Head of caudate nucleus (tissue), 42 donors: ENCODE data around the gene TPCN2.

Experiments
- DNase-seq, 42 donors: peaks; one replicate each; pipeline versions ENCODE4 v3.0.0 to v3.0.0-alpha.2; 2020 to 2021; ENCODE audit warnings: mixed read lengths in 7 of 42
- intact Hi-C: fragments of 100-400 bp; cut with DNase I; formaldehyde crosslinking; loops from one replicate; pipeline ENCODE4 v1.15.0; 2022

TPCN2 gene

DNA sequence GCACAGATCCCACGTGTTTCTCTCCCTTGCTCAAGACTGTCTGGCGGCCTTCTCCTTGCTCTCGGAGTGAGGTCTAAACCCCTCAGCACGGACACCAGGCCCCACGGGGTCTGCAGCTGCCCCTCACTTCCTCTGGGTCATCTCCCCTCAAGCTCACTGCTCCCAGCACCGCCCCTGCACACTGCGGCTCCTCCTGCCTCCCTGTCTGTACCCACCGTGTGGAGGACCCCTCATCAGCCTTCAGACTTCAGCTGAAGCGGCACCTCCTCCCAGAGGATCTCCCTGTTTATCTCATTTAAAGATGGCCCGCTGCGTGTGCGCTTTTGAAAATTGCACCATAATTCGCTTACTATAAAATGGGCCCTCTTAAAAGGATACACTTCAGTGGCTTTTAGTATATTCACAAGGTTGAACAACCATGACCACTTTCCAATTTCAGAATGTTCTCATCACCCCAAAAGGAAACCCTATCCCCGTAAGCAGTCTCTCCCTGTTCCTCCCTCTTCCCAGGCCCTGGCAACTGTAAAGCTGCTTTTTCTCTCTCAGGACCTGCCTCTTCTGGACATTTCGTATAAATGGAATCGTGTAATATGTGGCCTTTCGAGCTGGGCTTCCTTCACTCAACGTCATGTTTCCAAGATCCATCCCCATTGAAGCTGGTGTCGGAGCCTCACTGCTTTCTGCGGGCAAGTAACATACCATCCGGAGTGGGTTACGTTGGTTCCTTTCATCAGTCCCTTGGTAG, 14.4 kb upstream of the TPCN2 start:
- DNase-seq = no peak

DNA sequence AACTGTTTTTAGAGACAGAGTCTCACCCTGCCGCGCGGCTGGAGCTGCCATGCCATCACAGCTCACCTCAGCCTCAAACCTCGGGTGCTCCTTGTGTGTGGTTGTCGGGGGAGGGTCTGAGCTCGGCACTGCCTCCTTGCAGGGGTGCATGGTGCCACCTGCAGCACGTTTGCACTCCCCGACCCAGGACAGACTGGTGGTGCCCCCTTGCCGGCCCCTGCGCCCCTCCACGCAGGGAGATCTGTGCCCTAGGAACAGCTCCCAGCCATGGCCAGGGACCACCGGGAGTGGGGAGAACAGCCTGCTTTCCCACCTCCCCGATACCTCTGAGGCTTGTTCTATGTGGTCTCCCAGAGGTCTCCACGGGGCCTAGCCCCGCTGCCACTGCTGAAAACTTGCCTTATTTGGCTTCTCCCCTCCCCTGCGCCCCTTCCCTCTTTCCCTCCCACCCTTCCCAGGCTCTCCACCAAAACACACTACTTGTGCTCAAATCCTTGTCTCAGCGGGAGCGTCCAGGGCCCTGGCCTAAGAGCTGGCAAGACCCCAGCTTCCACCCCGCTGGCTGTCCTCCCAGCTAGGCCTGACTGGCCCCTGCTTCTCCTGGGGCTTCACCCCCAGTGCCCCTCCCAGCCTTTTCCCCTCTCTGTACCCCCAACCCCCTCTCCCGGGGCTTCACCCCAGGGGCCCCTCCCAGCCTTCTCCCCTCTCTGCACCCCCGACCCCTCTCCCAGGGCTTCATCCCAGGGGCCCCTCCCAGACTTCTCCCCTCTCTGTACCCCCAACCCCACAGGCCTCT, 13.4 kb upstream of the TPCN2 start:
- intact Hi-C loops = no loop called here
- DNase-seq = peak in 1 of 42 donors; percentile 25

More for the DNA sequence above, 14.4 kb upstream of the TPCN2 start:
- intact Hi-C loops = no loop called here

DNA sequence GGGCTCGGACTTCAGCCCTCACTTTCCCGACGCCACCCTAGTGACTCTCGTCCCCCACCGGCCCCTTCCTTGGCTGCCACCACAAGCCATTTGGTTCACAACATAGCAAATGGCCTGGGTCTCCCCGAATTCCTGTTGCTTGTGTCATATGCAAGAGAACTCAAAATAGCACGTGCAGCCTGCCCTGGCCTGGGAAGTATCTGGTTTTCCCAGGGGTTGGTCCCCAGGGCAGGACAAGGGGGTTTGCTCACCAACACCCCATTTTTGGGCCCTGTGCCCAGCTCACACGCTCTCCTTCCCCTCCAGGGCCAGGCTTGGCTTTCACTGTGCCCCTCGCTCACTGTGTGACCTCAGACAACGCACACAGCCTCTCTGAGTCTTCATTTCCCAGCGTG, 12.8 kb upstream of the TPCN2 start:
- intact Hi-C loops = no loop called here
- DNase-seq = no peak

DNA sequence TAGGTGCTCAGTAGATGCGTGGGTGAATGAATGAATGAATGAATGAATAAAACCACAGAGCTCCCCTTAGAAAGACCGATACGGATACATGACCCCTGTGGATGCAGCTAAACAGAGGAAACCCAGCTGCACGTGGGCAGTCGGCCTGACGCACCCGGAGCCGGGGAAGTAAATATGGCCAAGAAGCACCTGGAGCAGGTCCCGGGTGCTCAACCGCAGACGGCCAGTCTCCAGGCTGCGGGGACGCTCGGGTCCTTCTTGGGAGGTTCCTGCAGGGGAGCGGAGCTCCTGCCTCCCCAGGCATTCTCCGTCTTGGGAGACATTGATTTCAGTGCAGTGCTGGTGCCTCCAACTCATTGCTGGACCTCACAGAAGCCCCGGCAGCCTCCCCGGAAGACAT, 11.7 kb upstream of the TPCN2 start:
- no peak for DNase-seq
- intact Hi-C loops = no loop called here

DNA sequence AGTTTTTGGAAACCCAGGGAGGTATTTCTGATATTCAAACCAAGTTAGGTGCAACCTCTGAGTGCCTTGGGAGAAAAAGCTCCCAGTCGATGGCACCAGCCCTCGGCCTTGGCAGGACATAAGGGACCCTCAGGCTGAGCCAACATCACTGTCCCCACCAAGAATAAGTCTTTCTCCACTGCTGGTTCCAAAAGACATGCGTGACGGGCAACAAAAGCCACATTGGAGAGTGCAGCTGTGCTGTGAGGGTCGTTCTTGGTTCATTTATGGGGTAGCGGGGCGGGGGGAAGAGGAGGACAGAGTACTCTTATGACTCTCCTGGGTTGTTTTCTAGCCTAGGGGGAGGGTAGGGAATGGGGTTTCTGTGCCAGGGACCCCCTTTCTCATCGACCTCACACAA, 11.2 kb upstream of the TPCN2 start:
- DNase-seq = no peak
- intact Hi-C loops = no loop called here

DNA sequence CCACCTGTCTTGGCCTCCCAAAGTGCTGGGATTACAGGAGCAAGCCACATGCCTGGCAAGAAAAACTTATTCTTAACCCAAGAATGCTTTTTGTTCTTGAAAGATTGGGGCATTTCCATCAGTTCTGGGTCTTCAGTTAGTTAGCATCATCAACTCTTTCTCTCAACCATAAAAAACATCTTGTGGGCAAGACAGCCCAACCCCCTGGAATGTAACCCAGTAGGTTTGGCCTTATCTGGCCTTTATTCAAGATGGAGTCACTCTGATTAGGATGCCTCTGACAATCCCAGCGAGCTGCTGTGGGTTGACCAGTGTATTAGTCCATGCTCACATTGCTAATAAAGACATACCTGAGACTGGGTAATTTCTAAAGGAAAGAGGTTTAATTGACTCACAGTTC, 9.2 kb upstream of the TPCN2 start:
- no peak for DNase-seq
- intact Hi-C loops = no loop called here

DNA sequence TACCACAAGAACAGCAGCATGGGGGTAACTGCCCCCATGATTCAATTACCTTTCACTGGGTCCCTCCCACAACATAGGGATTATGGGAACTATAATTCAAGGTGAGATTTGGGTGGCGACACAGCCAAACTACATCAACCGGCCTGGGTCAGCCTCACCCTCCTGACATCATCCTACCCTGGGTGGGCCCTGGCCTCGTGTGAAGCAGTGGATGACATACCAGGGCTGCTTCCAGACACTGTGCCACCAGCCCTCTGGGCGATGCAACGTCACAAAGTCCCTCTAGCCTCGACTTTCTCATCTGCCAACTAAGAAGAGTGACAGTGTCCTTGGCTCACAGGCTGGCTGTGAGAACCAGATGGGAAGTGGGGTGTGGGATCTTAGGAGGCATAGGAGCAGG, 8.7 kb upstream of the TPCN2 start:
- intact Hi-C loops = no loop called here
- DNase-seq = no peak

DNA sequence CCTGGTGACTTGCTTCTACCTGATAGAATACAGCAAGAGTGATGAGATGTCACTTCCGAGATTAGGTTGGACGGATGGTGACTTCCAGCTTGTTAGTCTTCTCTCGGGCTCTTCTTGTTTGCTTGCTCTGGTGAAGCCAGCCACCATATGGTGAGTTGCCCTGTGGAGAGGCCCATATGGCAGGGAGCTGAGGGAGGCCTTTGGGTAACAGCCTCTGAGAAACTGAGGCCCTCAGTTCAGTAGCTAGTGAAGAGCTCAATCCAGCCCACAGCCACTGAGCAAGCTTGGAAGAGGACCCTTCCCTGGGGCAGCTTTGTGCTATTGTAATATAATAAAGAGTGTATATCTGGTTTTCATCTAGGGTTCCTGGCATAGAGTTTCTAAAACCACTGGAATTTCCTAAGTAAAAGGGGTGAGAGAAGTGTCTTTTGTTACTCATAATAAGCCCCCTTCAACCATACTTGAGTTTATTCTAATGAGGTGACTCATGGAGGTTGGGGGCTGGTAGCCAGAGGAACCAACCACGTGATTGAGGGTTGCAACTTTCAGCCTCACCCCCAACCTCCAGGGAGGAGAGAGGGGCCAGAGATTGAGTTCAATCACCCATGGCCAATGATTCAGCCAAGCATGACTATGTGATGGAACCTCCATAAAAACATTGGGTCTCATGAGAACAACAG, 8.0 kb upstream of the TPCN2 start:
- DNase-seq = no peak
- intact Hi-C loops = no loop called here

DNA sequence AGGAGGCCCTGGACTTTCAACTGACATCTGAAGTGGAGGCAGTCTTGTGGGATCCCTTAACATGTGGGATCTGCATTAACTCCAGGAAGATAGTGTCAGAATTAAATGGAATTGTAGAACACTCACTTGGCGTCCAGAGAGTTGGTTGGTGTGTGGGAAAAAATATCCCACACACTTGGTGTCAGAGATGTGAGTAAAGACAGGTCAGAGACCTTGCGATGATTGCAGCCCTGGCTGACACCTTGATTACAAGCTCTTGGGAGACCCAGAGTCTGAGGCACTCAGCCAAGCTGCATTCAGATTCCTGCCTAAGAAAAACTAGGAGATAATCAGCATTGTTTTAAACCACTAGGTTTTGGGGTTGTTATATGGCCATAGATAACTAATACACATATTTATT, 7.2 kb upstream of the TPCN2 start:
- no peak for DNase-seq
- intact Hi-C loops = no loop called here

DNA sequence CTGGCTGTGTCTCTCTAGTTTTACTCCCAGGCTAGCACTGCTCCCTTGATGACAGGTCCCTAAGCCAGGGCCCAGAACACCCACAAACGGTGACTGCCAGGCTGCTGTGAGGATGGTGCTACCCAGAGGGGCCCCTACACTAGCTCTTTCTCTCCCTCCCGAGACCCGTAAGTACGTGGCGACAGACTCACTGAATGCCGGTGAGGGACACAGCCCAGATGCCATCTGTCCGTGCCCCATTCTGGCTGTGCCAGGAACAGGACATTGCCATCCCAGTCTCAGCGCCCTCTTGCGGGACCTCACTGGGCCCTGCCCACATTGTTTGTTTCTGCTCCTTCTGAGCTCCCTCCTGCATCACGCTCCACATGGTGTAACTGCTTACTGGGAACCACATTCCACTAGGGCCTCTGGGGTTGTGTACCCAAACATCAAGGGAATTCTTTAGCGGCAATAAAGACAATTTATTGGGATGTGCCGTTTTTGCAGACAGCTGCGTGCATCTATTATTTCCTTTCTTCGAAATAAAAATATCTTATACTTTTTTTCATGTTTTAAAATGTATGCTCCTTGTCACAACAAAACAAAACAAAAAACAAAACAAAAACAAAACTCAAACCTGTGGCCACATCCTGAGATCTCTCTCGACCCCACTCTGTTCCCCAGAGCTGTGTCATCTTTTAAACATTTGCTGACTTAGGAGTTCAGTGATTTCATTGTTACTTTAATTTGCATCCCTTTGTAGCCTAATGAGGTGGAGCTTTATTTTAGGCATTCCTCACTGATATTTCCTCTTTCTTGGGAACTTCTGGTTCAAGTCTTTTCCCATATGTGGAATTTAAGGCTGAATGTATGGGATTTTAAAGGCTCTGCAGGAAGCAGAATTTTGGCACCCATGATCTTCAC, 4.4 kb upstream of the TPCN2 start:
- peak in 41 of 42 donors; percentile 54 to 89 (median 78) for DNase-seq
- intact Hi-C loops = no loop called here

DNA sequence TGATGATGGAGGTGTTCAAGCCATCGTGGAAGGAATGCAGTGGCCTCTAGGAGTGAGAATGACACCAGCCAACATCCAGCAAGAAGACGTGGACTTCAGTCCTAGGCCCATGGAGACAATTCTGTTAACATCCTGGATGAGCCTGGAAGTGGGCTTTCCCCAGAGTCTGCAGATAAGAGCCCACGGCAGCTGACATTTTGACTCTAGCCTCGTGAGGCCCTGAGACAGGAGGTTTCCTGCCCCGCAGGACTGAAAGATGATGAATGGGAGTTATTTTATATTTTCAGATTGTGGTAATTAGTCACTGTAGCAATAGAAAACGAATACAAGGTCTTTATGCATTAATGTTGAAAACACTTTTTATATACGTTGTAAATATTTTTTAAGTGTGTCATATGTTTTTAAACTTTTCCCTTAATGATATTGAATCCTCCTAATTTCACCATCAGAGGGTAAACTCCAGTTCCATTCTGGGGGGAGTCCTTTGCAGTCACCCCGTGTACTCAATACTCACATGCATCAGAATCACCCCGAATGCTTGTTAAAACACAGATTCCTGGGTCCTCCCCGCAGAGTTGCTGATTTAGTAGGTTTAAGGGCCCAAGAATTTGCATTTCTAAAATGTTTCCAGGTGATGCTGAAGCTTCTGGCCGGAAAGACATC, 570 bp upstream of the TPCN2 start:
- intact Hi-C loops = no loop called here

DNA sequence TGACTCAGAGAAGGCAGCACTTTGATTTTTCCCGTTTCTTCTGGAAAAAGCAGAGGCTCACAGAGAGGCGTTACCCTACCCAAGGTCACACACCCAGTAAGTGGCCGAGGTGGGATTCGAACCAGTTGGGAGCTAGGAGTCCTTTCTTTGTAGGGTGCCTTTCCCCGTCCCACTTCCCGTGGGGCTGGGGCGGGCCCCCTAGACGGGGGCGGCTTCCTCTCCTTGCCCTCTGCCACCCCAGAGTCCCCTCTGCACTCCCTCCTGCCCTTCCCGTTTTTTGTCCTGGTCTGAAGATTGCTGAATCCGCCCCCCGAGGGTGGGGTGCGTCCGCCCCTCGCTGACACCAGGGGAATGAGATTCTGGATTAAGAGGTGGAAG, 747 bp downstream of the TPCN2 start:
- intact Hi-C loops = no loop called here

More for the DNA sequence above, 570 bp upstream of the TPCN2 start:
- DNase-seq = no peak

DNA sequence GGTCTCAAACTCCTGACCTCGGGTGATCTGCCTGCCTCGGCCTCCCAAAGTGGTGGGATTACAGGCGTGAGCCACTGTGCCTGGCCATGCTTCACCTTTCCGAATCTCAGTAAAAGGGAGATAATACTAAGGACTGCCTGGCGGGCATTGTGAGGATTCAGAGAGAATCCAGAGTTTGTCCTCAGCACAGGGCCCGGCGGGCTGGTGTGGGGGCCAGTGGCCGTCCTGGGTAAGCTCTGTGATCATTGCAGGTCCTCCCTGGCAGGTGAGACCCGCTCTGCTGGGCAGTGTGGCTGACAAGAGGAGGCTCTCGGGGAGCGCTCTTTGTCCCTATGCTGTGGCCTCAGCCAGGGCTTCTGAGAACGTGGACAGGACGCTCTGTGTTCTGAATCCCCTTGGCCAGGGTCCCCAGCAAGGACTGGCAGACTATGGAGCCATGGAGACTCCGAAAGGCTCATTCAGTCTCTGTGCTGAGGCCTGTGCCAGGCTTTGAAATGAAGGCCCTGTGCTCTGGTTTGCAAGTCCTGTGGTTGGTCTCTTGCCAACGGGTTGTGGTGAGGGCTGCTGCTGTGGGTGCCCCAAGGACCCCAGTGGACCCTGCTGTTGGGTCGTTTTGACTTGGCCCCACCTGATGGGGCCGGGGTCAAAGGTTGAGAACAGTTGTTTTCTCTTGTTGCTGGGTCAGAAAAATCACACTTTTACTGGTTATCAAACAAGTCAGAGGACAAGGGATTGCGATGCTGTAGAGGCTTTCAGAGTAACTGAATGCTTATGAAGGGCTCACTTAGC, 2.1 kb downstream of the TPCN2 start:
- intact Hi-C loops = no loop called here
- peak in 25 of 42 donors; percentile 19 to 66 (median 52) for DNase-seq

More for the DNA sequence above, 747 bp downstream of the TPCN2 start:
- peak in 1 of 42 donors; percentile 17 for DNase-seq

DNA sequence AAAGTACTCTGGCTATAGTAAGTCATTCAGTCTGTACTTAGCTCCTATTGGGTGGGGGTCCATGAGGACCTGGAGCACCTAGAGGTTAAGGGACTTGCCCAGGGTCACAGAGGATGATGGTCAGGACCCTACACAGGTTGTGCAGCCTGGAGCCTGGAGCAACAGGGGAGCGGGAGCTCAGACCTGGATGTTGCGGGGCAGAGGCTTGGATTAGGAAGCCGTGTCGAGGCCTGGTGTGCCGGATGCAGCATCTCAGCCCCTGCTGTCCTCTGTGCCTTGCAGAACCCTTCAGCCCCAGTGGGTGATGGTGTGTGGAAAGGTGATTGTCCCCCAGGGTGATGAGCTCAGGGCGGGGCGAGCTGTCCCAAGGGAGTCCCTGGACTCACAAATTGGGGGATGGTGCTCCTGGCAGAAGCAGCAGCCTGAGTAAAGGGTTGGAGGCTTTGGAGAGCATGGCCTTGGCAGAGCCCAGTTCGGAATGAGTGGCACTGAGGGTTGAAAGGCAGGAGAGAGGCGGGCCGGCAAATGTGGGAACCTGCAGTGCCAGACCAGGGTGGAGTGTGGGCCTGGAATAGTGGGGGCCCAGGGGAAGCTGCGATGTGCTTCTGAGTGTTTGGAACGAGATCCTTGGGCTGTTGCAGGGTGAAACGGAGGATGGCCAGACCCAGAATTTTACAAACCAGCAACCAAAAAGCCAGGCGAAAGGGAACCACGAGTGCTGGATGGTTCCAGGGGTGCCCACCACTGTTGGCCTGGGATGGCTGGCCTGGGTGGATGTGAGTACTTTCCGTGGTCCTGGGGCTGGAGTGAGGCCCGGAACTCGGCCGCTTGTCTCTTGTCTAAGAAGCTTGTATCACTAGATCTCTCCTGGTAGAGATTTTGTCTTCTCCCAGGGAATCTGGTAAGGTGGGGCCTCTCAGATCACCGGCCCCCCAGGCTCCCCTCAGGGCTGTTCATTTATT, 2.9 kb downstream of the TPCN2 start:
- DNase-seq = peak in 2 of 42 donors; percentile 18 to 28
- intact Hi-C loops = no loop called here

DNA sequence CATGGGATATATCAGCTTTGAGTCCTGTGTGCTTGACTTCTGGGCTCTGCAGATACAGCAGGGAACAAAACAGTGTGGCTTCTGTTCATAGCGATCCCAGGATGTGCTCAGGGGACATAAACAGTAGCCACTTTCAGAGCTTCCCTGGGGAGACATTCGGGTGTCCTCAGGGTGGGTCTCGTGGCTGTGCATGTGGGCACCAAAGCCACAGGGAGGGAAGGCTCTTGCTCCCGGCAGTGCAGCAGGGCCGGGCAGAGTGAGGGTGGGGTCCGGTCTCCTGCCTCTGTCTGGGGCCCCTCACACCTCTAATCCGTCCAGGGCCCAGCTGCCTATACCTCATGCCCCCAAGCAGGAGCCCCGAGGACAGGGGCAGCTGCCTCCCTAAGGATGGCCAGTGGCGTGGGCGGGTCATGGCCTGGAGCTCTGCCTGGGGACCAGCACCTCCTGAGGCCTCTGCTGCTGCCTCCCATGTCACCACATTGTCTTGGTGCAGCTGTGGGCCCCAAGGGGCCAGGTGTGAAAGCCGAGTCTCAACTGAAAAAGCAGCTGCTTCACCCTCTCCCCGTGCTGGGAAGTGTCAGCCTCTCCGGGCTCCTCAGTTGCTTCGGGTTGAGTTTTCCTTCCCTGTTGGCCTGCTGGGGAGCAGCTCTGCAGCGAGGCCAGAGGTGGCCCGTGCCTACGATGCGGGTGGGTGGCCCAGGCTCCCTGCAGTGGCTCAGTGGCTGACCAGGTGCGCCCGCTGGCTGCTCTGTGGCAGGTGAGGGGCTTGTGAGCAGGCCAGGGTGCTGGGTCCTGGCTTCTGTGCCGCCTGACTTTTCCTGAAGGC, 3.8 kb downstream of the TPCN2 start:
- peak in 1 of 42 donors; percentile 34 for DNase-seq
- intact Hi-C loops = no loop called here

DNA sequence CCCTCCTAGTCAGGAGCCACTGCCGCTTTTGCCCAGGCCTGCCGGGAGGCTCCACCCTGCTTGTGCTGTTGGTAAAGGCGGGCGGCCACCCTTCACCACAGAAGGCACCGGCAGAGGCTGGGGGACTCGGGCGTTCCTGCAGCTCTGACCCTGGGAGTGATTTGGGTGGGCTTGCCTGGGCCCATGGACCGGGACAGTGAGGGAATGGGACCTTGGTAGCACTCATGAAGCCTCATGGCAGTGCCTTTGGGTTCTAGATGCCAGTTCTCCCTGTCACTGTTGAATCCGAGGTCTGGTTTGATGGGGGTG, 4.4 kb downstream of the TPCN2 start:
- DNase-seq = no peak
- intact Hi-C loops = no loop called here
